Measurements from ENCODE around the gene SERPINH1. TPM values are rescaled to one million over a fixed set of nuclear protein-coding genes. Genes with fewer than 3 reads are reported as not detected.
A peak's percentile ranks its signal among the peaks of the same experiment; 100 is the strongest.

Gene SERPINH1
- total and polyA plus RNA-seq, 7 donors: 11.6 to 43.3 (median 28.8) TPM

- H3K4me1 ChIP-seq: peaks cover 31% of the 10 kb centered on the region
- intact Hi-C loops (cut with DNase I): no loop called here
- no peaks in the 10 kb centered on the region for H3K36me3 ChIP-seq (ENCODE audit: insufficient read depth in 1 of 2, low read depth in 1 of 2)
- WGBS, 3 donors: 0 to 1% (median 1%) methylated on average over 49 to 99 of the region's 99 CpGs
- H3K4me3 ChIP-seq: peak within 1 kb of the TSS; percentile 92
- no peaks in the 10 kb centered on the region for H3K27me3 ChIP-seq (ENCODE audit: insufficient read depth in 3 of 3, low read length in 2 of 3)
- TF ChIP-seq CTCF (IDR thresholded peaks at IDR 0.05): peak; percentile 53
- ATAC-seq (peak; percentile 95 to 98 (median 96)), DNase-seq (peak; percentile 79 to 90)
- H3K27ac ChIP-seq: peak within 1 kb of the TSS; percentile 36
- H3K9me3 ChIP-seq: no peaks in the 10 kb centered on the region
These were observed 36.4 kb upstream of the SERPINH1 start, which contains the start of gene GDPD5 for GRCh38 chr11:75525433-75526191. Gene GDPD5 (minus strand): TSS chr11:75525941. CDS start chr11:75477735, 48,206 bp downstream.

GRCh38 chr11:75526192-75526541 lies 35.9 kb upstream of the SERPINH1 start:
- intact Hi-C loops (cut with DNase I): no loop called here
- H3K4me1 ChIP-seq: peaks cover 27% of the 10 kb centered on the region
- no peak for DNase-seq
- no peak overlapping the region for H3K27ac ChIP-seq
- no peak for TF ChIP-seq CTCF (IDR thresholded peaks at IDR 0.05)
- H3K9me3 ChIP-seq: no peaks in the 10 kb centered on the region
- no peaks in the 10 kb centered on the region for H3K27me3 ChIP-seq (ENCODE audit: insufficient read depth in 3 of 3, low read length in 2 of 3)
- no peaks in the 10 kb centered on the region for H3K36me3 ChIP-seq (ENCODE audit: insufficient read depth in 1 of 2, low read depth in 1 of 2)
- WGBS, 3 donors: 3 to 4% (median 4%) methylated on average over 19 to 21 of the region's 21 CpGs
- ATAC-seq: peak in 1 of 4 donors; percentile 1
- peak overlapping the region; percentile 92 for H3K4me3 ChIP-seq

- Histone ChIP-seq H3K27ac (no peak overlapping the region), H3K9me3 (no peaks in the 10 kb centered on the region), H3K4me3 (no peak overlapping the region), H3K36me3 (ENCODE audit: insufficient read depth in 1 of 2, low read depth in 1 of 2) (no peaks in the 10 kb centered on the region), H3K4me1 (peaks cover 23% of the 10 kb centered on the region), H3K27me3 (ENCODE audit: insufficient read depth in 3 of 3, low read length in 2 of 3) (no peaks in the 10 kb centered on the region)
- 96 to 99% (median 96%) methylated on average over 5 of the region's 5 CpGs for WGBS, 3 donors
- ATAC-seq (no peak), DNase-seq (no peak)
- no peak for TF ChIP-seq CTCF (IDR thresholded peaks at IDR 0.05)
- intact Hi-C loops (cut with DNase I): no loop called here
These were observed 34.9 kb upstream of the SERPINH1 start for GRCh38 chr11:75527130-75527529.

GRCh38 chr11:75527938-75528735 lies 33.9 kb upstream of the SERPINH1 start:
- no peaks in the 10 kb centered on the region for H3K9me3 ChIP-seq
- H3K4me1 ChIP-seq: peaks cover 15% of the 10 kb centered on the region
- no peaks in the 10 kb centered on the region for H3K36me3 ChIP-seq (ENCODE audit: insufficient read depth in 1 of 2, low read depth in 1 of 2)
- intact Hi-C loops (cut with DNase I): loop anchor here in 1 of 2 donors (2.0 kb wide), 1 partner anchor 57 kb away; no protein-coding TSS in a partner anchor
- TF ChIP-seq CTCF (IDR thresholded peaks at IDR 0.05): no peak
- no peaks in the 10 kb centered on the region for H3K27me3 ChIP-seq (ENCODE audit: insufficient read depth in 3 of 3, low read length in 2 of 3)
- ATAC-seq (no peak), DNase-seq (no peak)
- no peak overlapping the region for H3K4me3 ChIP-seq
- no peak overlapping the region for H3K27ac ChIP-seq
- WGBS, 3 donors: 71% methylated on average over 10 of the region's 10 CpGs

All from psoas muscle (tissue), 8 donors.